HEK293T (cell line): Measurements from ENCODE around the gene RTF2.

Experiments used
- CTCF ChIA-PET: fragments of 350-600 bp; formaldehyde crosslinking; extraction: SDS; loops from one replicate; lab custom pipeline; 2021; ENCODE audit warnings: antibody characterized with exemption, inconsistent platforms; lab: Yijun Ruan, JAX
- POLR2A ChIA-PET: fragments of 350-600 bp; formaldehyde crosslinking; extraction: SDS; loops from one replicate; lab custom pipeline; 2020; ENCODE audit warnings: antibody characterized with exemption, inconsistent platforms; lab: Yijun Ruan, JAX
- DNase-seq: peaks from one replicate; pipeline ENCODE4 v3.0.0; 2012; ENCODE audit warnings: mixed read lengths; ENCODE audit errors: extremely low spot score
- ARNT ChIP-seq: fragments of 450-650 bp; IDR thresholded peaks from 2 replicates; pipeline ENCODE4 v1.6.1; 2017; ENCODE audit warnings: mild to moderate bottlenecking
- BHLHE40 ChIP-seq: fragments of 450-650 bp; IDR thresholded peaks from 2 replicates; pipeline ENCODE4 v1.6.1; 2016; ENCODE audit warnings: mild to moderate bottlenecking, moderate library complexity, borderline replicate concordance
- CTBP1 ChIP-seq: fragments of 450-650 bp; IDR thresholded peaks from 2 replicates; pipeline ENCODE4 v1.6.1; 2016; ENCODE audit warnings: borderline replicate concordance
- ELF4 ChIP-seq: fragments of 450-650 bp; IDR thresholded peaks from 2 replicates; pipeline ENCODE4 v1.6.1; 2017; ENCODE audit warnings: antibody characterized with exemption
- FOXA1 ChIP-seq: fragments of 450-650 bp; IDR thresholded peaks from 2 replicates; pipeline ENCODE4 v1.6.1; 2016; ENCODE audit warnings: mild to moderate bottlenecking
- FOXK2 ChIP-seq: fragments of 450-650 bp; IDR thresholded peaks from 2 replicates; pipeline ENCODE4 v1.6.1; 2016; ENCODE audit warnings: mild to moderate bottlenecking
- FOXM1 ChIP-seq: fragments of 450-650 bp; IDR thresholded peaks from 2 replicates; pipeline ENCODE4 v1.6.1; 2017; ENCODE audit warnings: mild to moderate bottlenecking, borderline replicate concordance
- HDGF ChIP-seq: fragments of 450-650 bp; IDR thresholded peaks from 2 replicates; pipeline ENCODE4 v1.6.1; 2017; ENCODE audit warnings: antibody characterized with exemption, borderline replicate concordance
- L3MBTL2 ChIP-seq: fragments of 450-650 bp; conservative IDR thresholded peaks from 2 replicates; pipeline ENCODE4 v1.6.1; 2016; ENCODE audit warnings: mild to moderate bottlenecking
- LEF1 ChIP-seq: fragments of 450-650 bp; IDR thresholded peaks from 2 replicates; pipeline ENCODE4 v1.6.1; 2017; ENCODE audit warnings: mild to moderate bottlenecking, borderline replicate concordance
- NFRKB ChIP-seq: fragments of 450-650 bp; IDR thresholded peaks from 2 replicates; pipeline ENCODE4 v1.6.1; 2016; ENCODE audit warnings: mild to moderate bottlenecking, moderate library complexity
- PKNOX1 ChIP-seq: fragments of 450-650 bp; IDR thresholded peaks from 2 replicates; pipeline ENCODE4 v1.6.1; 2016
- SP1 ChIP-seq: fragments of 450-650 bp; IDR thresholded peaks from 2 replicates; pipeline ENCODE4 v1.6.1; 2017
- SUZ12 ChIP-seq: fragments of 450-650 bp; IDR thresholded peaks from 2 replicates; pipeline ENCODE4 v1.6.1; 2016; ENCODE audit warnings: mild to moderate bottlenecking
- TARDBP ChIP-seq: fragments of 450-650 bp; IDR thresholded peaks from 2 replicates; pipeline ENCODE4 v1.6.1; 2016
- ZNF384 ChIP-seq: fragments of 450-650 bp; IDR thresholded peaks from 2 replicates; pipeline ENCODE4 v1.6.1; 2016

The RTF2 gene

GRCh38 chr20:56447227-56447626 lies 21.2 kb upstream of the RTF2 start:
- CTCF ChIA-PET, result no interaction called here
- no peak for DNase-seq
- no peak for TF ChIP-seq ZNF384
- TF ChIP-seq SUZ12, result no peak
- no peak for TF ChIP-seq ELF4
- TF ChIP-seq TARDBP, result no peak
- no peak for TF ChIP-seq ARNT
- no peak for TF ChIP-seq FOXA1
- no peak for TF ChIP-seq PKNOX1
- no peak for TF ChIP-seq NFRKB
- no peak for TF ChIP-seq HDGF
- no peak for TF ChIP-seq L3MBTL2
- TF ChIP-seq FOXM1, result no peak
- no peak for TF ChIP-seq CTBP1
- TF ChIP-seq BHLHE40, result no peak
- POLR2A ChIA-PET, result no interaction called here

GRCh38 chr20:56449459-56449858 lies 19.0 kb upstream of the RTF2 start:
- no peak for DNase-seq
- ChIA-PET POLR2A (no interaction called here), CTCF (no interaction called here)
- TF ChIP-seq CTBP1 (no peak), ZNF384 (no peak), TARDBP (no peak), FOXM1 (no peak), HDGF (no peak)

DNA sequence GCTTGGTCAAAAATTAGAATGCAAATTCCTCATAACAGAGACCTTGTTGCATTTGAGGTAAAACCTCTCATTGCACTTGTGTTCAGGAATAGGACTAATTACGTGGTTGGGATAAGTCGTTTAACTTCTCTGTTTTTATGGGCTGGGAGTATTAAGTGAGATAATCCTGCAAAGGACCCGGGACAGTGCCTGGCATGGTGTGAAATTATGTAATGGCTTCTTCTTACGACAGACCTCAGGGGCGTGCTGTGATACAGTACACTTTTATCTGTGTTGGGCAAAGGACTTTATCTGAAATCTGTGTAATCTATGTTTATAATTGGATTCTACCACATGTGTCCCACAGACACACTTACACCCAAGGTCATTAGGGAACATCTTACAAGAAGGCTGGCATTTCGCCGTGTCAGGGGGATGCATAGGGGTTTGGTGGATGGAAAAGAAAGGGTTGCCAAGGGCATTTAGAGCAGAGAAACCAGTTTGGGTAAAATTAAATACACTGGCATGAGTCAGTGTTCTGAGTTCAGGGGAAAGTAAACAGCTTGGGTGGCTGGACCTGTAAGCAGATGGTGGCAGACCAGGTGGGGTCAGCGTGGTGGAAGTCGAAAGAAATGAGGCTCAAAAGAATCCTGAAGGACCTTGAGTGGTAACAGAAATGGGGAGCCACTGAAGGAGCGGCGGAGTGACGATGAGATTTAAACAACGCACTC lies 17.2 kb upstream of the RTF2 start:
- TF ChIP-seq LEF1 (no peak), PKNOX1 (no peak), ZNF384 (no peak), L3MBTL2 (no peak), TARDBP (no peak), NFRKB (no peak), CTBP1 (no peak), FOXA1 (no peak), SUZ12 (no peak), FOXK2 (no peak), FOXM1 (no peak), BHLHE40 (no peak), ELF4 (no peak), HDGF (no peak), SP1 (no peak), ARNT (no peak)
- CTCF ChIA-PET, result no interaction called here
- DNase-seq, result no peak
- POLR2A ChIA-PET, result no interaction called here

DNA sequence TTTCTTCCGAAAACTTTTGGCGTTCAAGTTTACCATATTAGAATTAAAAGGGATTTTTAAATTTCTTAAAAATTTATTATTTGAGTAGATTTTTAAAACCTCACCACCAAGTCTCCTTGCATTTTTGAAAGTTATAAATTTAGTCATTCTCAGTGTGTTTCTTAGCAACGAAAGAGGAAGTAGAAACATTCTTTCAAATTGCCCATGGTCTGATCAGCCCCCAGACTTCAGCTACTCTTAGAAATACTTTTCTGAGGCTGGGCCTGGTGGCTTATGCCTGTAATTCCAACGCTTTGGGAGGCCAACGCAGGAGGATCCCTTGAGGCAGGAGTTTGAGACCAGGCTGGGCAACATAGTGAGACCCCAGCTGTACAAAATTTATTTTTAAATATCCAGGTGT lies 15.1 kb upstream of the RTF2 start:
- ChIA-PET POLR2A (no interaction called here), CTCF (no interaction called here)

DNA sequence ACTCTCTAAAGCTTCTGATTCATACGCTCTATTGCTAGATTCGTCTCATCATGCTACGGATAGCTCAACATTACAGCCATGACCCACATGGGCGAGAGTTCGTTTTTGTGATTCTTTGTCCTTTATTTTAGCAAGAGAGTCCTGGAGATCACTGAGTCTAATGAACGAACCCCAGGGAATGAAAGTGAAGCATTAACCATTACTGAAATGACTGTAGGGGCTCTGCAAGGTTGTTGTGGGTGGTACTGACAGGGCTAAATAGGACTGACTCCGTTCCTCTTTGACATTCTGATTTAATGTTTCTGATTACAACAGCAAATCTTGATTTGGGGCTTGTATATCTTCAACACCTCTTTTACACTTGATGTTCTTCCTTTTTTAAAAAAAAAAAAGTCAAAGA lies 13.7 kb upstream of the RTF2 start:
- no peak for TF ChIP-seq LEF1
- TF ChIP-seq BHLHE40, result no peak
- no peak for TF ChIP-seq PKNOX1
- no peak for TF ChIP-seq NFRKB
- no peak for TF ChIP-seq ZNF384
- TF ChIP-seq SUZ12, result no peak
- no peak for TF ChIP-seq ARNT
- no peak for TF ChIP-seq CTBP1
- TF ChIP-seq SP1, result no peak
- no peak for TF ChIP-seq FOXK2
- no peak for TF ChIP-seq FOXA1
- no peak for TF ChIP-seq L3MBTL2
- no peak for TF ChIP-seq TARDBP
- no peak for TF ChIP-seq HDGF
- no peak for TF ChIP-seq ELF4
- no peak for TF ChIP-seq FOXM1
- CTCF ChIA-PET, result no interaction called here
- no peak for DNase-seq
- POLR2A ChIA-PET, result no interaction called here

More for the DNA sequence above, 15.1 kb upstream of the RTF2 start:
- no peak for DNase-seq
- TF ChIP-seq NFRKB, result no peak
- no peak for TF ChIP-seq ZNF384
- TF ChIP-seq PKNOX1, result no peak
- no peak for TF ChIP-seq ARNT
- TF ChIP-seq SP1, result no peak
- no peak for TF ChIP-seq HDGF
- no peak for TF ChIP-seq BHLHE40
- no peak for TF ChIP-seq ELF4
- no peak for TF ChIP-seq FOXM1
- no peak for TF ChIP-seq SUZ12
- no peak for TF ChIP-seq FOXA1
- TF ChIP-seq CTBP1, result no peak
- TF ChIP-seq TARDBP, result no peak
- no peak for TF ChIP-seq L3MBTL2
- TF ChIP-seq FOXK2, result no peak
